AG04449 (cell line): ENCODE data around the gene PRPSAP1.
A peak's percentile ranks its signal among the peaks of the same experiment; 100 is the strongest.

Source experiments
- CTCF ChIA-PET: fragments of 350-600 bp; formaldehyde crosslinking; extraction: SDS; loops from one replicate; lab custom pipeline; 2021; ENCODE audit warnings: antibody characterized with exemption; lab: Yijun Ruan, JAX
- POLR2A ChIA-PET: fragments of 400-600, 350-600 bp; formaldehyde crosslinking; extraction: SDS; loops from one replicate; lab custom pipeline; 2020; ENCODE audit warnings: antibody characterized with exemption, inconsistent platforms; lab: Yijun Ruan, JAX
- DNase-seq: peaks from one replicate; pipeline ENCODE4 v3.0.0-alpha.2; 2010; ENCODE audit warnings: low read depth, low spot score
- H3K4me3 ChIP-seq: 2 replicates; pipeline ENCODE4 v1.5.1; 2011; ENCODE audit warnings: low read depth, mild to moderate bottlenecking, control low read depth, low read length
- CTCF ChIP-seq: IDR thresholded peaks from one replicate; pipeline ENCODE4 v1.5.1; 2011; ENCODE audit warnings: mild to moderate bottlenecking, moderate library complexity, low read length, control low read depth, inconsistent platforms; ENCODE audit not compliant: insufficient read depth; ENCODE audit errors: missing control alignments

The PRPSAP1 gene

GRCh38 chr17:76370261-76370993 lies 16.7 kb upstream of the PRPSAP1 start:
- DNase-seq: peak; percentile 67
- ChIA-PET CTCF (interaction anchor here (0.6 to 13.3 kb wide), 24 partner anchors 12 to 470 kb away, joined by 3 to 186 read pairs (median 5); partner anchors contain the start of genes PRPSAP1 and SPHK1), POLR2A (interaction anchor here (0.6 to 3.4 kb wide), 7 partner anchors 8 to 473 kb away, joined by 3 to 37 read pairs (median 4); partner anchors contain the start of genes PRPSAP1 and SPHK1)
- H3K4me3 ChIP-seq: no peak overlapping the region
- peak; percentile 68 for TF ChIP-seq CTCF

GRCh38 chr17:76369804-76370203 lies 16.1 kb upstream of the PRPSAP1 start:
- POLR2A ChIA-PET: interaction anchor here (0.5 to 3.4 kb wide), 5 partner anchors 8 to 597 kb away, joined by 3 to 37 read pairs (median 8); partner anchors contain the start of genes PRPSAP1 and SPHK1
- CTCF ChIA-PET: interaction anchor here (0.6 to 13.3 kb wide), 20 partner anchors 11 to 469 kb away, joined by 3 to 186 read pairs (median 6); partner anchors contain the start of genes PRPSAP1 and SPHK1
- no peak overlapping the region for H3K4me3 ChIP-seq
- TF ChIP-seq CTCF: no peak
- no peak for DNase-seq

- POLR2A ChIA-PET: interaction anchor here (0.5 to 3.4 kb wide), 3 partner anchors 15 to 597 kb away, joined by 3 to 37 read pairs (median 15); partner anchors contain the start of genes PRPSAP1 and SPHK1
- TF ChIP-seq CTCF: no peak
- H3K4me3 ChIP-seq: peak overlapping the region; percentile 9; the same call in 1 of the 2 replicates
- CTCF ChIA-PET: interaction anchor here (0.9 to 13.3 kb wide), 11 partner anchors 11 to 82 kb away, joined by 3 to 186 read pairs (median 11); partner anchors contain the start of genes PRPSAP1 and SPHK1
- no peak for DNase-seq
Observed at GRCh38 chr17:76369379-76369778, 15.7 kb upstream of the PRPSAP1 start.

GRCh38 chr17:76368545-76368944 lies 14.8 kb upstream of the PRPSAP1 start:
- no peak for DNase-seq
- CTCF ChIA-PET: interaction anchor here (0.7 to 13.3 kb wide), 7 partner anchors 8 to 71 kb away, joined by 3 to 186 read pairs (median 17); partner anchors contain the start of genes PRPSAP1 and SPHK1
- POLR2A ChIA-PET: interaction anchor here (3.4 kb wide), 1 partner anchor 16 kb away, joined by 37 read pairs; the partner anchor contains the start of gene SPHK1
- H3K4me3 ChIP-seq: peak overlapping the region; percentile 6
- peak; percentile 6 for TF ChIP-seq CTCF

GRCh38 chr17:76367642-76368041 lies 13.9 kb upstream of the PRPSAP1 start:
- H3K4me3 ChIP-seq: no peak overlapping the region
- ChIA-PET CTCF (interaction anchor here (1.6 to 13.3 kb wide), 3 partner anchors 9 to 15 kb away, joined by 3 to 186 read pairs (median 43); partner anchors contain the start of genes PRPSAP1 and SPHK1), POLR2A (no interaction called here)
- no peak for TF ChIP-seq CTCF
- no peak for DNase-seq
